Upper lobe of right lung (tissue), 1 donor: ENCODE data around the gene GCK. TPM values are rescaled to one million over a fixed set of nuclear protein-coding genes. Genes with fewer than 3 reads are reported as not detected.

Experiments used
- ATAC-seq: fragments of 200-7000 bp; cut with Tn5 transposase; one replicate; pipeline ENCODE4 v1.9.1; 2020; ENCODE audit warnings: mild to moderate bottlenecking, moderate library complexity
- DNase-seq: peaks from one replicate; pipeline ENCODE4 v3.0.0-alpha.2; 2020
- H3K27ac ChIP-seq: fragments of 200-600 bp; one replicate; pipeline ENCODE4 v1.8.0; 2022
- H3K27me3 ChIP-seq: fragments of 200-600 bp; one replicate; pipeline ENCODE4 v1.8.0; 2022; ENCODE audit warnings: mild to moderate bottlenecking
- H3K36me3 ChIP-seq: fragments of 200-600 bp; one replicate; pipeline ENCODE4 v1.8.0; 2022
- H3K4me1 ChIP-seq: fragments of 200-600 bp; one replicate; pipeline ENCODE4 v1.8.0; 2022
- H3K4me3 ChIP-seq: fragments of 200-600 bp; one replicate; pipeline ENCODE4 v1.8.0; 2022; ENCODE audit warnings: mild to moderate bottlenecking
- H3K9me3 ChIP-seq: fragments of 200-600 bp; one replicate; pipeline ENCODE4 v1.8.0; 2022
- intact Hi-C: fragments of 100-400 bp; cut with DNase I; formaldehyde crosslinking; loops from one replicate; pipeline ENCODE4 v1.11.0; 2022
- total RNA-seq: library from RNA; stranded (reverse); fragmentation: NEBNext Ultra II Directional; extraction: Animal tissue kit (Norgen Biotek cat#: 25700); gene quantifications from one replicate; pipeline ENCODE4 v1.2.1, GENCODE V29; 2021
- TF ChIP-seq, protein P1 (sequence below): fragments of 200-600 bp; IDR thresholded peaks from one replicate; pipeline ENCODE4 v1.8.0; 2022; ENCODE audit warnings: antibody characterized with exemption
- donor health status: DM: no; HTN: yes; CAD: no; lungs with severe emphysema.

Gene GCK
- total RNA-seq, 1 donor from 2014 or later, result 0.23 TPM

GRCh38 chr7:44145969-44146911 is 43.0 kb downstream of the GCK start:
- intact Hi-C loops, result no loop called here
- Histone ChIP-seq H3K9me3 (no peaks in the 10 kb centered on the region), H3K4me3 (peak overlapping the region; percentile 44), H3K27me3 (peaks cover 13% of the 10 kb centered on the region), H3K36me3 (no peaks in the 10 kb centered on the region), H3K27ac (no peak overlapping the region), H3K4me1 (peaks cover 6% of the 10 kb centered on the region)
- ATAC-seq (peak; percentile 93), DNase-seq (peak; percentile 88)
- TF ChIP-seq, protein P1, sequence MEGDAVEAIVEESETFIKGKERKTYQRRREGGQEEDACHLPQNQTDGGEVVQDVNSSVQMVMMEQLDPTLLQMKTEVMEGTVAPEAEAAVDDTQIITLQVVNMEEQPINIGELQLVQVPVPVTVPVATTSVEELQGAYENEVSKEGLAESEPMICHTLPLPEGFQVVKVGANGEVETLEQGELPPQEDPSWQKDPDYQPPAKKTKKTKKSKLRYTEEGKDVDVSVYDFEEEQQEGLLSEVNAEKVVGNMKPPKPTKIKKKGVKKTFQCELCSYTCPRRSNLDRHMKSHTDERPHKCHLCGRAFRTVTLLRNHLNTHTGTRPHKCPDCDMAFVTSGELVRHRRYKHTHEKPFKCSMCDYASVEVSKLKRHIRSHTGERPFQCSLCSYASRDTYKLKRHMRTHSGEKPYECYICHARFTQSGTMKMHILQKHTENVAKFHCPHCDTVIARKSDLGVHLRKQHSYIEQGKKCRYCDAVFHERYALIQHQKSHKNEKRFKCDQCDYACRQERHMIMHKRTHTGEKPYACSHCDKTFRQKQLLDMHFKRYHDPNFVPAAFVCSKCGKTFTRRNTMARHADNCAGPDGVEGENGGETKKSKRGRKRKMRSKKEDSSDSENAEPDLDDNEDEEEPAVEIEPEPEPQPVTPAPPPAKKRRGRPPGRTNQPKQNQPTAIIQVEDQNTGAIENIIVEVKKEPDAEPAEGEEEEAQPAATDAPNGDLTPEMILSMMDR, result no peak

GRCh38 chr7:44145479-44145968 is 43.7 kb downstream of the GCK start:
- H3K36me3 ChIP-seq, result no peaks in the 10 kb centered on the region
- peak overlapping the region; percentile 44 for H3K4me3 ChIP-seq
- H3K4me1 ChIP-seq, result peaks cover 6% of the 10 kb centered on the region
- intact Hi-C loops, result no loop called here
- ATAC-seq (no peak), DNase-seq (no peak)
- TF ChIP-seq, protein P1, result no peak
- H3K9me3 ChIP-seq, result no peaks in the 10 kb centered on the region
- H3K27me3 ChIP-seq, result peaks cover 13% of the 10 kb centered on the region
- no peak overlapping the region for H3K27ac ChIP-seq

DNA sequence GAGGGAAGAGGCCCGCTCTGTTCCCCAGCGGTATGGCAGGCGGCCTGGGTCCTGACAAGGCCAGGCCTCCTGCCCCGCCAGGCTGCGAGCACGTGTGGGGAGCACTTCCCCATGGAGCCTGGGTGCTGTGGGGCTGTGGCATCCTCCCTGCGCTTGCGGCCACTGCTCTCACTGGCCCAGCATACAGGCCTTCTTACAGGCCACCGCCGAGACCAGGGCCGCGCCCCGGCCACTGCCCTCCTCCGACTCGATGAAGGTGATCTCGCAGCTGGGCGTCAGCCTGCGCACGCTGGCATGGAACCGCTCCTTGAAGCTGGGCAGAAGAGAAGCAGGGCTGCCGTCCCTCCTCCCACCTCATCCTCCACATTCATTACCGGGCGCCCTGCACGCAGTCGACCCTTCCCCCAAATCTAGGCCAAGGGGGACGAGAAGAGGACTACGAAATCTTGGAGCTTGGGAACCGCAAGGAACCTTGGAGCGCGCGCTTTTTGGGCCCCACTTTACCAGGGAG is 44.2 kb downstream of the GCK start:
- Histone ChIP-seq H3K27ac (no peak overlapping the region), H3K27me3 (peaks cover 13% of the 10 kb centered on the region), H3K4me1 (peaks cover 6% of the 10 kb centered on the region), H3K36me3 (no peaks in the 10 kb centered on the region), H3K9me3 (no peaks in the 10 kb centered on the region), H3K4me3 (peak overlapping the region; percentile 44)
- TF ChIP-seq, protein P1, result no peak
- no peak for ATAC-seq
- no peak for DNase-seq
- intact Hi-C loops, result no loop called here

- no peak overlapping the region for H3K27ac ChIP-seq
- H3K4me1 ChIP-seq, result peaks cover 6% of the 10 kb centered on the region
- intact Hi-C loops, result no loop called here
- no peaks in the 10 kb centered on the region for H3K9me3 ChIP-seq
- peak; percentile 25 for DNase-seq
- H3K4me3 ChIP-seq, result no peak overlapping the region
- H3K36me3 ChIP-seq, result no peaks in the 10 kb centered on the region
- no peak for ATAC-seq
- TF ChIP-seq, protein P1, result no peak
- H3K27me3 ChIP-seq, result peaks cover 13% of the 10 kb centered on the region
Observed at GRCh38 chr7:44144426-44144967, 44.7 kb downstream of the GCK start.

DNA sequence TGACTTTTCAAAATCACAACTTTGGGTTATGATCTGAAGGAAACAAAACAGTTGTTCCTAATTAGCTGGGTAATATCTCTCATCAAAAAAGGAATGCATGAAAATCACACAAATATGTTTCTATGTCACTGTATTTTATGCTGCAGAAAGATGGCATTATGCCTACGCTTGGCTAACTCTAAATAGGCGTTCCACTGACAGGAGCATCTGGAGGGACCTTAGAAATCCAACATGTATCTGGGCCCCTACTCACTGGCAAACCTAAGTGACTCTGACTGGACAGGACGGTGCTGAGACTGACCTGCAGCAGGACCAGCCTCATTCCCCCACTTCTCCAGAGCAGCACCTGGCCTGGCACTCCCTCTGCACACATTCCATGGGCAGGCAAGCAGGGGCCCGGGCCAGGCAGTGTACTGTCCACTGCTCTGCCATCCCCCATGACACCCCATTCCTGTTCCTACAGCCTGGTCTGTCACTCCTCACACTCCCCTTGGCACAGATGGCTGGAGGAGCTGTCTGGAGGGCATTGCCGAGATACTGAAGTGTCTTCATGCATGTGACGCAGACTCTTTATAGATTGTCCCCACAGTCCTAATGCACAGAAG is 45.5 kb downstream of the GCK start:
- intact Hi-C loops, result no loop called here
- DNase-seq, result peak; percentile 29
- peaks cover 13% of the 10 kb centered on the region for H3K27me3 ChIP-seq
- no peak overlapping the region for H3K27ac ChIP-seq
- TF ChIP-seq, protein P1, result no peak
- peaks cover 6% of the 10 kb centered on the region for H3K4me1 ChIP-seq
- no peaks in the 10 kb centered on the region for H3K9me3 ChIP-seq
- H3K4me3 ChIP-seq, result no peak overlapping the region
- ATAC-seq, result no peak
- H3K36me3 ChIP-seq, result no peaks in the 10 kb centered on the region
